Measurements from ENCODE around the gene SPNS3. TPM values are rescaled to one million over a fixed set of nuclear protein-coding genes. Genes with fewer than 3 reads are reported as not detected.

Gene SPNS3
- 0.47 TPM for total RNA-seq

DNA sequence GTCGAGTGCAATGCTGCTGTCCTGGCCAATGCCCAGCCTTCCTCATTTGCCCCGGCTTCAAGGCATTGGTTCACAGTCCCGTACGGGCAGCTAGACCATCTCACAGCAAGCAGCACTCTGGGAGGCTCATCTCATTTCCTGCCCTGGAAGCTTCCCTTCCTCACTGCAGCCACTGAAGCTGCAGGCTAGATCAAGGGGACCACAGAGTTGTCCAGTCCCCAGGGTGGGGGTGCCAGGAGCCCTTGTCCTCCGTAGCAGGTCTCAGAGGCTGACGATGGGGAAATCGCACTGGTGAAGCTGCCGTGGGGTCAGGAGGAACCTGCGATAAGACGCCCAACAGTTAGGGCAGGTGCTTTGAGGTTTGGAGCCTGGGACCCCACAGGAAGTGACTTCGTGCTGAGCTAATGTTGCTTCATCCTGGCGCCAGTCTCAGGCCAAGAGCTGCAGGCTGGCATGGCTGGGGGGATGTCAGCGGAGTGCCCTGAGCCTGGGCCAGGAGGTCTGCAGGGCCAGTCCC, at the start of gene SPNS3:
TSS of gene SPNS3 (plus strand) at position 426 of the 517 bp plus-strand sequence. CDS start at position 454, 28 bp downstream.
- DNase-seq, result no peak

DNA sequence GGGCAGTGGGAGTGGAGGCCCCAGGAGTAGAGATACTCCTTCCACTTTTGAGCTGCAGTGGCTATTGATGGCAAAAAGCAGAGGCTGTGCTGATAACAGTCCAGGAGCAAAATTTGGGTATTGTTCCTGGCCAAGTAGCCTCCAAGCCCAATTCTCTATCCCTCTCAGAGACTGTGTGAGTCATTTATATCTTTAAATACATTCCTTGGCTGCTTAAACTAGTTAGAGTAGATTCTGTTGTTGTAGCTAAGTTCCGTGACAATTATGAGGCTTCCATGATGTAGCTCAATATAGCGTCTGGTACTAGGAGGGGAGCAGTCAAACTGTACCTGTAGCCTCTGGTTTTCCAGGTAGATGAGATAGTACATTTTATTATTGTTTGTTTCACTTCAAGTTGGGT, 47.3 kb upstream of the SPNS3 start:
- no peak for DNase-seq

- no peak for DNase-seq
Measured at GRCh38 chr17:4387137-4387536, 46.6 kb upstream of the SPNS3 start.

GRCh38 chr17:4389079-4389478, 44.7 kb upstream of the SPNS3 start:
- DNase-seq, result no peak

DNA sequence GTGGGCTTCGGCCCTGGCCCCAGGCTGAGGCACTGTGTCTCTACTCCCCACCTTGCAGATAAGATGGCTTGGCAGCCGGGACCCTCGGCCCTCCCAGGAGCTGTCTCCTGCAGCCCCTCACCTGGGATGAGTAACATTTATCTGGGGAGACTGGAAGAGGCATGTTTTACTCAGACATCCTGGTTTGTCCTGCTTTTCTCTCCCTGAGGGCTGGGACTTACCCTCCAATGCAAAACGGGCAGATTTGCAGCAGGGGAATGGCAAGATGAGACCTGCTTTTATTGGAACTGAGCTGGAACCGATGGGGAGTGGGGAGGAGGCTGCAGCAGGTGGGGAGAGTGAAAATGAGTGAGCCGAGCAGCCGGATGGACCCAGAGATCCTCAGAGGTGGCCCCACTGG, 39.9 kb upstream of the SPNS3 start:
- DNase-seq, result no peak

- no peak for DNase-seq
Measured at GRCh38 chr17:4394208-4395110, 39.3 kb upstream of the SPNS3 start.

DNA sequence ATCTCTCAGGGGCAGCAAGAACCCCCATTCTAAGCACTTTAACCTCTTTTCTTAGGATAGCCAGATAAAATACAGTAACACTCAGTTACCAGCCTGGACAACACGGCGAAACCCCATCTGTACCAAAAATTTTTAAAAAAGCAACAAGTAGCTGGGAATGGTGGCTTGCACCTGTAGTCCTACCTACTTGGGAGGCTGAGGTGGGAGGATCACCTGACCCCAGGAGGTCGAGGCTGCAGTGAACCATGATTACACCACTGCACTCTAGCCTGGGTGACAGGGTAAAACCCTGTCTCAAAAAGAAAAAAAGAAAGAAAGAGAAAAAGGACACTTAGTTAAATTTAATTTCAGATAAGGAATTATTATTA, 38.6 kb upstream of the SPNS3 start:
- no peak for DNase-seq

DNA sequence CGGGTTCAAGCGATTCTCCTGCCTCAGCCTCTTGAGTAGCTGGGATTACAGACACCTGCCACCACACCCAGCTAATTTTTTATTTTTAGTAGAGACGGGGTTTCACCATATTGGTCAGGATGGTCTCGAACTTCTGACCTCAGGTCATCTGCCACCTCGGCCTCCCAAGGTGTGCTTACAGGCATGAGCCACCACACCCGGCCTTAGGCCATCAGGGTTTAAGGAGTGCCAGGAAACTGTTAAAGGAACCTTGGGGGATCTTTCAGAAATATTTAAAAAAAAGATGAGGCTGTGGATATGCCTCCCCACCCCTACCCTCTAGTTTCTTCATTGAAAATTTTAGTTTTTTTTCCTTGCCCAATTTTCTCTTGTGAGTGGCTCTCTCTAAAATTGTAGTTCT, 35.9 kb upstream of the SPNS3 start:
- no peak for DNase-seq

DNA sequence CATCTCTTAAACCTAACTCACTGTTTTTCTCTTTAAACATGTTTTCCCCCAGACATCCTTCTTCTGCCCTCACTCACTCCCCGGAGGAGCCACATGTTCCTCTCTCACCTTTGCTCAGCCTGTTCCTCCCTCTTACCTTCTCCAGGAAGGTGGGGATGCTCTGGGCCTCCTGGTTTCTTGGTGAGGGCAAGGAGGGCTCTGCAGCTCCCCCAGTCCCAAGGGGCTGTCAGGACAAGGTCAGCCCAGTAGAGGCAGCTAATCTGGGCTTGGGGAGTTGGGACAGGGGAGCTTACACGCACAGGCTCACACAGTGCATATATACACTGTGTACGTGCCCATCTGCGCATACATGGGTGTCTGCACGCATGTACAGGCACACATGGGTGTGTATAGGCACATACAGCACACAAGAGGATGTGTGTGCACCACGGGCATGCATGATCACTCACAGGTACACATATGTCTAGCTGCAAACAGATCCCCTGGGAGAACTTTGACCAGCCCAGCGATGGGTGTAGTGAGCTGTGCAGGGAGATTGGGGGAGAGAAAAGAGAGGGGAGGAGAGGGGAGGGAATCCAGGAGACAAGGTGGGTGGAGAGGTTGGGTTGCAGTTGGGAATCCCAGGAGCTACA, 28.6 kb upstream of the SPNS3 start:
- DNase-seq, result no peak

DNA sequence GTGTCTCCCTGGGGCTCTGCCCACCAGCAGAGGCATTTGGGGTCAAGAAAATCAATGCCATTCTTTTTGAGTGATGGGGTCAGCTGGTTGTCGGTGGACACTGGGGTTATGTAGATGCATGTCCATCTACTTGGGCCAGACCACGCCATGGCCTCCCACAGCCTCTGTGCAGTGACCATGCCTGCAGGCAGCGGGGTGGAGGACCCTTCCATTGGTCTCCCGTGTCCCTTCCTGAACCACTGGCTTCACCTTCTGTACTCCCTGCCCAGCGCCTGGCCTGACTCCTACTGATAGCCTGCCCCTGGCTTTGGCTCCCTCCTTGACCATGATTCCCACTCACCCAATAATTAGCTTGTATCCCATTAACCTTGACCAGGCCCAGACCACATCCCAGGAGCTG, 28.0 kb upstream of the SPNS3 start:
- no peak for DNase-seq

GRCh38 chr17:4406386-4406785, 27.4 kb upstream of the SPNS3 start:
- no peak for DNase-seq

DNA sequence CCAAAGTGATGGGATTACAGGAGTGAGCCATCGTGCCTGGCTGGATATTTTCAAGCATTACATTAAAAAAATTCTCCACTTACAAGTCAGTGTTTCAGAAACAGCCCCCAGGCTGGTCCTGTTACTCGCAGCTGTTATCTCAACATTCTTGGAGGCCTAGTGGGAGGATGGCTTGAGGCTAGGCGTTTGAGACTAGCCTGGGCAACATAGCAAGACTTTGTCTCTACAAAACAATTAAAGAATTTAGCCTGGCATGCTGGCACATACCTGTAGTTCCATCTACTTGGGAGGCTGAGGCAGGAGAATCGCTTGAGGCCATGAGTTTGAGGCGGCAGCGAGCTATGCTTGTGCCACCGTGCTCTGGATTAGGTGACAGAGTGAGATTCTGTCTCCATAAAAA, 26.5 kb upstream of the SPNS3 start:
- no peak for DNase-seq

DNA sequence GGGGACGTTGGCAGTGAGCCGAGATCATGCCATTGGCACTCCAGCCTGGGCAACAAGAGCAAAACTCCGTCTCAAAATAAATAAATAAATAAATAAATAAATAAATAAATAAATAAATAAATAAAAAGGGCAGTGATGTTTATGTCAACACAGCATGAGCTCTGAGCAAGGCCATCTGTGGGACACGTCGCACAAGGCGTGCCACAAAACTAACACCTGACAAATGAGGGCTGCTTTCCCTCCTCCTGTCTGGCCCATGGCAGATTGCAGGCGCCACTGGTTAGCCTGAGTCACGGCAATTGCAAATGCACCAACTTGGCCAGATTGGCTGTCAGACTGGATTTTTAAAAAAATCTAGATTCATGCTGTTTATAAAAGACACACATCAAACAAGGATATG, 25.9 kb upstream of the SPNS3 start:
- no peak for DNase-seq

DNA sequence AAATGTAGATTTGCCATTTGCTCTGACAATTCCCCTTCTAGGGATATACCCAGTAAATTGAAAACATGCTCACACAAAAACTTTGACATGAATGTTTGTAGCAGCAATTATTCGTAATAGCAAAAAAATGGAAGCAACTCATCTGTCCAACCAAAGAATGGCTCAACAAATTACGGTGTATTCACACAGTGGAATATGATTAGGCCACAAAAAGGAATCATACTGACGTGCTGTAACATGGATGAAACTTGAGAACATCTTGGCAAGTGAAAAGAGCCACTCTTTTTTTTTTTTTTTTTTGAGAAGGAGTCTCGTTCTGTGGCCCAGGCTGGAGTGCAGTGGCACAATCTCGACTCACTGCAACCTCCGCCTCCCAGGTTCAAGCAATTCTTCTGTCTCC, 24.1 kb upstream of the SPNS3 start:
- no peak for DNase-seq

DNA sequence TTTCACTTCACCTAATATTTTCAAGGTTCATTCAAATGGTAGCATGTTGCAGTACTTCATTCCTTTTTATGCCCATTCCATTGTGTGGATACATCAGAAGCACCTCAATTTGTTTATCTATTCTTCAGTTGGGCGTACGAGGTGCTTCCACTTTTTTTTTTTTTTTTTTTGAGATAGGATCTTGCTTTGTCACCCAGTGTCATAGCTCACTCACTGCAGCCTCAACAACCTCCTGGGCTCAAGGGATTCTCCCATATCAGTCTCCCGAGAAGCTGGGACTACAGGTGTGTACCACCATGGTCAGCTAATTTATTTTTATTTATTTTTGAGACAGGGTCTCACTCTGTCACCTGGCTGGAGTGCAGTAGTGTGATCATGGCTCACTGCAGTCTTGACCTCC, 22.5 kb upstream of the SPNS3 start:
- no peak for DNase-seq

DNA sequence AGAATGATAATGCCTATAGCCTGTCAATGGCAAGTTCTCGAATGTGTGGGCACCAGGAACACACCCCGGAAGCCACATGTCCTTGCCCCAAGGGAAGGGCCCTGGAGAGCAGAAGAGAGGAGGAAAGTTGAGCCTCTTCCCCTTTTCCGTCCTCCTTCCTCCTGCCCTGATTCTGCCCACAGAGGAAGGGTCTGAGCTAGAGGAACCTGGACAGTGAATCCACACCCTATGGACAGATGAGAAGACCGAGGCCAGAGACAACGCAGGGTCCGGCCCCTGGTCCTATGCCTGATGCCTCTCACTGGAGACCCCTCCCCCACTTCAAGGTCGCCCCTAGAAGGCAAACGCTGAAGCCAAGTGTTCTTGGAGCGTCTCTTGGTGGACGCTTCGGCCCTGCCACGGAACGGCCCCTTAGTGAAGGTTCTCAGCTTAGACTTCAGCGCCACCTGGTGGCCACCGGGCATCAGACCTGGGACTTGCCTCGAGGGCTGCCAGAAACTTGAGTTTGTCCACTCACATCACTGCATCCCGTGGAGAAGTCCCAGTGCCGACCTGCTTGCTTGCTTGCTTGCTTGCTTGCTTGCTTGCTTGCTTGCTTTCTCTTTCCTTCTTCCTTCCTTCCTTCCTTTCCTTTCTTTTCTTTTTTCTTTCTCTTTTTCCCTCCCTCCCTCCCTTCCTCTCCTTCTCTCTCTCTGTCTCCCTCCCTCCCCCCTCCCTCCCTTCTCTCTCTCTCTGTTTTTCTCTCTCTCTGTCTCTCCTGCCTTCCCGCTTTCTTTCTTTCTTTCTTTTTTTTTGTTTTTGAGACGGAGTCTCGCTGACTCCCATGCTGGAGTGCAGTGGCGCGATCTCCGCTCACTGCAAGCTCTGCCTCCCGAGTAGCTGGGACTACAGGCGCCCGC, 20.6 kb upstream of the SPNS3 start:
- DNase-seq, result peak; percentile 70

DNA sequence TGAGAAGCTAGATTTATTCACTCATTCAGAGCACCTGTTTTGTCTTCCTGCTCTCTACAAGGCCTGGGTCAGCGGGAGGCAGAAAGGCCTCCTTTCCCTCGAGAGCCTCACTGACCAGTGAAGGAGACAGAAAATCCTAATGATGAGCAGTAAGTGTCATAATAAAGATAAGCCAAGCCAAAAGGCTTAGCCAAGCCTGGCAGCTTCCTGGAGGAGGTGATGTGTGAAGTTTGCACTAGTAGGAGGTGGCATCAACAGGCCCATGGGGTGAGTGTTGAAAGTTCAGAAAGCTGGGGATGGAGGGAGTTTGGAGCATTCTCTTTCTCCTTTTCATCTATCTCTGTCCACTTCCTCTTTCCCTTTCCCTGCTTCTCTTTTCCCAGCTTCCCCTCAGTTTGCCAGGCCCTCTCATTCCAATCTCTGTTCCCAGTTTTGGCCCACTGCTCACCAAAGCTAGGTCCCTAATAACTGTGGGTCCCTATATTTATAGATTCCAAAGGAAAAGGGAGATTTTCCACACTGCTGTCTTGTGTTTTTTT, 16.5 kb upstream of the SPNS3 start:
- no peak for DNase-seq

GRCh38 chr17:4420692-4421131, 13.0 kb upstream of the SPNS3 start:
- DNase-seq, result peak; percentile 31

- no peak for DNase-seq
Measured at GRCh38 chr17:4422864-4423263, 10.9 kb upstream of the SPNS3 start.

GRCh38 chr17:4425398-4425797, 8.3 kb upstream of the SPNS3 start:
- DNase-seq, result no peak

GRCh38 chr17:4426499-4427208, 7.1 kb upstream of the SPNS3 start:
- no peak for DNase-seq

- DNase-seq, result no peak
Measured at GRCh38 chr17:4427505-4427904, 6.2 kb upstream of the SPNS3 start.
